PFSK-1 (cell line): ENCODE results near the gene KMT2C.

Experiments used
- FOXP2 ChIP-seq: optimal IDR thresholded peaks from 2 replicates; pipeline ENCODE3; 2011; ENCODE audit warnings: borderline replicate concordance, control low read depth, inconsistent platforms; ENCODE audit not compliant: insufficient read depth; ENCODE audit errors: extremely low read length, extremely low read depth
- POLR2AphosphoS5 ChIP-seq: IDR thresholded peaks from 2 replicates; pipeline ENCODE4 v1.6.1; 2012; ENCODE audit warnings: low read depth, mild to moderate bottlenecking, control low read depth, low read length, moderate library complexity
- REST ChIP-seq, 2 experiments: IDR thresholded peaks; 2 replicates each; pipeline versions ENCODE4 v1.6.1 to v1.8.0; 2011 to 2012; ENCODE audit warnings: low read depth in 2 of 2, low read length in 2 of 2, control low read depth in 1 of 2, inconsistent platforms in 1 of 2, mild to moderate bottlenecking in 1 of 2, moderate library complexity in 1 of 2; ENCODE audit not compliant: insufficient read depth in 1 of 2
- SIN3A ChIP-seq: IDR thresholded peaks from 2 replicates; pipeline ENCODE4 v1.6.1; 2012; ENCODE audit warnings: mild to moderate bottlenecking, low read length, moderate library complexity, borderline replicate concordance; ENCODE audit not compliant: insufficient read depth
- TAF1 ChIP-seq: IDR thresholded peaks from 2 replicates; pipeline ENCODE4 v1.6.1; 2012; ENCODE audit warnings: low read length, control low read depth, borderline replicate concordance; ENCODE audit not compliant: insufficient read depth

Gene KMT2C

GRCh38 chr7:152180048-152180447 is 255.8 kb downstream of the KMT2C start:
- TF ChIP-seq REST (IDR thresholded peaks at IDR 0.05; ENCODE audit: insufficient read depth in 1 of 2, low read depth in 2 of 2, low read length in 2 of 2) (no peak), SIN3A (no peak), FOXP2 (no peak), POLR2AphosphoS5 (no peak), TAF1 (no peak)

- TF ChIP-seq TAF1 (no peak), SIN3A (no peak), FOXP2 (no peak), POLR2AphosphoS5 (no peak), REST (IDR thresholded peaks at IDR 0.05; ENCODE audit: insufficient read depth in 1 of 2, low read depth in 2 of 2, low read length in 2 of 2) (no peak)
These were observed 257.3 kb downstream of the KMT2C start for GRCh38 chr7:152178405-152179058.

GRCh38 chr7:152177681-152178404 is 258.0 kb downstream of the KMT2C start:
- TF ChIP-seq SIN3A, result no peak
- TF ChIP-seq POLR2AphosphoS5, result no peak
- no peak for TF ChIP-seq FOXP2
- no peak for TF ChIP-seq TAF1
- no peak for TF ChIP-seq REST (IDR thresholded peaks at IDR 0.05; ENCODE audit: insufficient read depth in 1 of 2, low read depth in 2 of 2, low read length in 2 of 2)

- TF ChIP-seq POLR2AphosphoS5, result no peak
- no peak for TF ChIP-seq TAF1
- TF ChIP-seq REST (IDR thresholded peaks at IDR 0.05; ENCODE audit: insufficient read depth in 1 of 2, low read depth in 2 of 2, low read length in 2 of 2), result no peak
- no peak for TF ChIP-seq FOXP2
- no peak for TF ChIP-seq SIN3A
These were observed 259.0 kb downstream of the KMT2C start for GRCh38 chr7:152176797-152177196.
